ENCODE measurements around the gene RSU1.

Gene RSU1

GRCh38 chr10:16632996-16633395 lies 184.2 kb downstream of the RSU1 start:
- no peak for TF ChIP-seq CTCF (IDR thresholded peaks at IDR 0.05)
- Histone ChIP-seq H3K27ac (no peak overlapping the region), H3K4me3 (no peak overlapping the region)
- DNase-seq (ENCODE audit: low spot score), result no peak

GRCh38 chr10:16626697-16627096 lies 190.5 kb downstream of the RSU1 start:
- Histone ChIP-seq H3K4me3 (no peak overlapping the region), H3K27ac (no peak overlapping the region)
- no peak for TF ChIP-seq CTCF (IDR thresholded peaks at IDR 0.05)
- no peak for DNase-seq (ENCODE audit: low spot score)

GRCh38 chr10:16612981-16613355 lies 204.3 kb downstream of the RSU1 start:
- H3K27ac ChIP-seq, result no peak overlapping the region
- DNase-seq (ENCODE audit: low spot score), result no peak
- no peak overlapping the region for H3K4me3 ChIP-seq
- TF ChIP-seq CTCF (IDR thresholded peaks at IDR 0.05), result no peak

DNA sequence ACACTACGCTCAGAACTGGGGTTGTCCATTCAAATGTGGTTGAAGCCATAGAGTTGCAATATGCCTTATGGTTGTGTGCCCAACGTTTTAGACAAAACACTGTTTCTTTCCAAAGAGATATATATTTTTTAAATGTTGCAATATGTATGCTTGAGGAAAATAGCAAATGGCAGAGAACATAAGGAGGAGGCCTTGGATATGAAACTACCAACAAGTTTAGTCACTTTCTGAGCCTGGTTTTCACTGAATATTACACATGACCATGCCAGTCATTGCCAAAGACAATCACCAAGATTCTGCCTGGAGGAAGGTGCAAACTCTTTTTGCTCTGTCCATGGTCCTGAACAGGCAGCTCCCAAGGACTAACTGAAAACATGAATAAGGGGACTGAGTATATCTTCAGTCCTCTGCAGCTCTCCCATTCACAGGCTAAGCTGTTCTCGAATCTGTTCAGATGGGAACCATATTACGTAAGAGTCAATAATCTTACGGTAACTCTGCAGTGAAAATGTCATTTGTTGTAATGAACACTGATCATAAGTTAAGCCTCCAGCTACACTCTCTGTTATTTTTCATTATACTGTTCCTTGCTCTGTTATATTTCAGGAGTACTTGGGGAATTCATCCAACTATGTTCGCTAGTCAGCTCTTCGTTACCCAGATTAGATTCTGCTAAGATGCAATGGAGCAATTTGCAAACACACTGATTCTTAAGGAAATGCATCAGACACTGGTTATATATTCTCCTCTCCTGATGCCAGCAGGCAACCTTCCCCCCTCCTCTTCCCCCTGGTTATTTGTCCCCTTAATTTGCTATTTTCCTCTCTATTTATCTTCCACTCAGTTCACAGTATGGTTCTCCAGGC lies 204.9 kb downstream of the RSU1 start:
- DNase-seq (ENCODE audit: low spot score), result no peak

DNA sequence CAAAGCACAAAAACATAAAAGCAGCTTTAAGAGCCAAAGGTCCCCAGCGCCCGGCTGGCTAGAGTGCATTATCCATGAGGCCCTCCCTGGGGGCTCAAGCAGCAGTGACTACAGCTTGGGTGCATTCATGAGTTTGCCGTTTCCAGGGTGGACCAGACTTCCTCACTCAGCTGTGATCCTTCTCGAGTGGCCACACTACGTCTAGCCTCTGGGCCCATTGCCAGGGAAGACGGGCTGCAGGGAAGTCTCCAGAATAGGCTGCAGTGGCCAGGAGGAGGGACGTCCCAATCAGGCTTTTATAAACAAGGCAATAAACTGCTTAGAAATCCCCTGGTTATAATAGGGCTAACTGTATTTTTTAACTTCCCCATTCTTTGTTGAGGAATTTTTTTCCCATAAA lies 206.2 kb downstream of the RSU1 start:
- DNase-seq (ENCODE audit: low spot score), result no peak
- Histone ChIP-seq H3K27ac (no peak overlapping the region), H3K4me3 (no peak overlapping the region)
- TF ChIP-seq CTCF (IDR thresholded peaks at IDR 0.05), result no peak

More for the DNA sequence above, 204.9 kb downstream of the RSU1 start:
- no peak overlapping the region for H3K4me3 ChIP-seq
- TF ChIP-seq CTCF (IDR thresholded peaks at IDR 0.05), result no peak
- no peak overlapping the region for H3K27ac ChIP-seq

DNA sequence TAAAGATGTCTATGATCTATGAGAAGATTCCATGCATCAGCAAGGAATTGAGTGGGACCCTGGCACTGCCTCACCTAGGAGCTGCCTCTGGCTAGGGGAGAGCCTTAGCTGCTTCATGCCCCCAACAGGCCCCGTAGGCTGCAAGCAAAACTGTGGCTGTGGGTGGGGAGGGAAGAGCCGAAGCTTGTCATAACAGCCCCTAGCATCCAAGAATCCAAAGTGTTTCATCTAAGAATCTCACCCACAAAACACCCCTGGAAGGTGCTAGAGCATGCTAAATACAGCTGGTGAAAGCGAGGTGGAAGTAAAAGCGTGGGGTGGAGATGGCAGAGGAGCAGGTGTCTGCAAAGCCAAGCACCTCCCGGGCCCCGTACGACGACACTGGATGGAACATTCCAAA lies 208.0 kb downstream of the RSU1 start:
- TF ChIP-seq CTCF (IDR thresholded peaks at IDR 0.05), result no peak
- no peak overlapping the region for H3K4me3 ChIP-seq
- no peak overlapping the region for H3K27ac ChIP-seq
- DNase-seq (ENCODE audit: low spot score), result no peak

DNA sequence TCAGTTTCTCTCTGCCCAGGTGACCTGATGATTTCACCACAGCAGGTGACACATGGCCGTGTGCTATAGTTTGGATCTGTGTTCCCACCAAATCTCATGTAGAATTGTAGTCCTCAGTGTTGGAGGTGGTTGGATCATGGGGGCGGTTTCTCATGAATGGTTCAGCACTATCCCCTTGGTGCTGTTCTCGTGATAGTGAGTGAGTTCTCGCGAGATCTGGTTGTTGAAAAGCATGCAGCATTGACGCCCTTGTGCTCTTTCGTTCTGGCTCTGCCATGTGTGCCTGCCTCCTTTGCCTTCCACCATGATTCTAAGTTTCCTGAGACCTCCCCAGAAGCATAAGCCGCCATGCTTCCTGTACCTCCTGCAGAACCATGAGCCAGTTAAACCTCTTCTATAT lies 210.3 kb downstream of the RSU1 start:
- no peak for DNase-seq (ENCODE audit: low spot score)
- no peak overlapping the region for H3K4me3 ChIP-seq
- H3K27ac ChIP-seq, result no peak overlapping the region
- no peak for TF ChIP-seq CTCF (IDR thresholded peaks at IDR 0.05)
